ENCODE data around the gene LRP1B. TPM values are rescaled to one million over a fixed set of nuclear protein-coding genes. Genes with fewer than 3 reads are reported as not detected.

The LRP1B gene
- total RNA-seq, 2 experiments from 2014 or later: not detected

DNA sequence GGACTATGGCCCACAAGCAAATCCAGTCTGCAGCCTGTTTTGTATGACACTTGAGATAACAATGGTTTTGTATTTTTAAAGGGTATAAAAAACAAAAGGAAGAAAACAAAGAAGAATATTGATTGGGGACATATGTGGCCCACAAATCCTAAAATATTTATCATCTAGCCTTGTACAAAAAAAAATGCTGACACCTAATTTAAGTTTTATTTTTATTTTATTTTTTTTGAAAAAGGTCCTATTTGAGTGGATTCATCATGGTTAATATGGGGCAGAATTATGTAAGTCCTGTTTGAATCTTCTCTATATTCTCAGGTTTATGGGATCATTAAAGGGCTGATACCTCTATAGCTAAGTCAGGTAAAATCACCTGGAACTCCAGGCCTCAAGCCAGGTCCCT, 525.7 kb downstream of the LRP1B start:
- Mint-ChIP-seq H3K4me3 (no peak overlapping the region), H3K9me3 (ENCODE audit: insufficient read depth) (no peaks in the 10 kb centered on the region), H3K36me3 (ENCODE audit: low read depth) (no peaks in the 10 kb centered on the region), H3K27ac (no peak overlapping the region), H3K27me3 (ENCODE audit: low read depth) (no peaks in the 10 kb centered on the region), H3K4me1 (ENCODE audit: low read depth) (no peaks in the 10 kb centered on the region)
- CTCF ChIA-PET: no interaction called here
- no peak for DNase-seq
- no peak for ATAC-seq
- POLR2A ChIA-PET: no interaction called here

DNA sequence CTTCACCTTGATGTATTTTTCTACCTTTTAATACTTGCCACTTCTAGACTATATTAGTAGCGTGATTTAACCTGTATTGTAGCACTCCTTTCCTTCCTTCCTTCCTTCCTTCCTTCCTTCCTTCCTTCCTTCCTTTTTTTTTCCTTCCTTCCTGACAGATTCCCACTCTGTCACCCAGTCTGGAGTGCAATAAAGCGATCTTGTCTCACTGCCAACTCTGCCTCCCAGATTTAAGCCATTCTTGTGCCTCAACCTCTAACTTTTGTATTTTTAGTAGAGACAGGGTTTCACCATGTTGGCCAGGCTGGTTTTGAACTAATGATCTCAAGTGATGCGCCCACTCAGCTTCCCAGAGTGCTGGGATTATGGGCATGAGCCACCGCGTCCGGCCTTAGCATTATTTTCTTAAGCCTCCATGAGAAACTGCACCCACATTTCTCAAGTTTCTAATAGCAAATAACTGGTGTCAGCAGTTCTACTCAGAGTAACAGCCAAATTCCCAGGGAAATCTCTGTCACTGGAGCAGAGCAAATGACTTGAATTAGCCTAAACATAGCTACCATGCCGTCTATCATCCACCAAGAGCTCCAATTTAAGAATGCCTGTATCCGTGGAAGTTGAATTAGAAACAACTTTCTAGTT, 529.2 kb downstream of the LRP1B start:
- POLR2A ChIA-PET: no interaction called here

DNA sequence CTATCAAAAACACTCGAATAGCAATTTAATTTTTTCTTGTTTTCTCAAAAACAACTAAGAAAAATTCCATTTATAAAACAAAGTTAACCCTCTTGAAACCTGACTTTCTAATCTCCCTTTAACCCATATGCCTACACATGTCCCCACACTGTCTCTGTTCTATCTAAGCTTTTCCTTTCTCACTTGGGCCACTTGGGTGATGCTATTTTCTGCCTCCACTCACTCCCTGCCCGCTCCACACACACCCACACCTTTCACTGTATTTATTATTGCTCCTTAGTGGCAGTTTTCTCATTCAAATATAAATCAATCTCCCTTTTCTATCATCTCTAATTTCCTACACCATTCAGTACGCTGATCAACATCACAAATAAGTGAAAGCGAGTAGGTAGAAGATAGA, 531.1 kb downstream of the LRP1B start:
- ChIA-PET POLR2A (no interaction called here), CTCF (no interaction called here)
- Mint-ChIP-seq H3K4me1 (ENCODE audit: low read depth) (no peaks in the 10 kb centered on the region), H3K27me3 (ENCODE audit: low read depth) (no peaks in the 10 kb centered on the region), H3K27ac (no peak overlapping the region), H3K9me3 (ENCODE audit: insufficient read depth) (peaks cover 5% of the 10 kb centered on the region), H3K4me3 (no peak overlapping the region), H3K36me3 (ENCODE audit: low read depth) (no peaks in the 10 kb centered on the region)
- DNase-seq (no peak), ATAC-seq (no peak)

More for the DNA sequence above, 529.2 kb downstream of the LRP1B start:
- H3K4me1 Mint-ChIP-seq (ENCODE audit: low read depth): no peaks in the 10 kb centered on the region
- ATAC-seq: no peak
- no peaks in the 10 kb centered on the region for H3K27me3 Mint-ChIP-seq (ENCODE audit: low read depth)
- H3K4me3 Mint-ChIP-seq: no peak overlapping the region
- CTCF ChIA-PET: no interaction called here
- H3K36me3 Mint-ChIP-seq (ENCODE audit: low read depth): no peaks in the 10 kb centered on the region
- no peak overlapping the region for H3K27ac Mint-ChIP-seq
- DNase-seq: no peak
- H3K9me3 Mint-ChIP-seq (ENCODE audit: insufficient read depth): peaks cover 5% of the 10 kb centered on the region

DNA sequence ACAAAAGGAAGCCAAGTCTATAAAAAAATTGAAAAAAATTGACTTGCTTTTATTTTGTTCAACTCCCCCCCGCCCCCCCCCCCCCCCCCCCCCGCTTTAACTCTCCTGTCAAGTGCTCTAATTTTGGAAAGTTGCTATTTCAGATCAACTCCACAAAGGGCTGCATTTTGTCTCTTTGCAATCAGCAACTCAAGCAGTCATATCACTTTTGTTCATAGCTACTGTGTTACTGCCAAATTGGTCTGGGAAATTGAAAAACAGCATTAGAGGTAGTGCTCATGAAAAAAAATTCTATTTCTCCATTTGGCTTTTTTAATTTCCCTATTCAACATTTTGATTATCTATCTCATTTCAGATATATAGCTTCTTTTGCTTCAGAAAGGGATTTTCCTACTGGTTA, 531.8 kb downstream of the LRP1B start:
- no peak for ATAC-seq
- no peak overlapping the region for H3K4me3 Mint-ChIP-seq
- no peak for DNase-seq
- H3K27me3 Mint-ChIP-seq (ENCODE audit: low read depth): no peaks in the 10 kb centered on the region
- ChIA-PET POLR2A (no interaction called here), CTCF (no interaction called here)
- no peak overlapping the region for H3K27ac Mint-ChIP-seq
- peaks cover 5% of the 10 kb centered on the region for H3K9me3 Mint-ChIP-seq (ENCODE audit: insufficient read depth)
- no peaks in the 10 kb centered on the region for H3K4me1 Mint-ChIP-seq (ENCODE audit: low read depth)
- no peaks in the 10 kb centered on the region for H3K36me3 Mint-ChIP-seq (ENCODE audit: low read depth)

DNA sequence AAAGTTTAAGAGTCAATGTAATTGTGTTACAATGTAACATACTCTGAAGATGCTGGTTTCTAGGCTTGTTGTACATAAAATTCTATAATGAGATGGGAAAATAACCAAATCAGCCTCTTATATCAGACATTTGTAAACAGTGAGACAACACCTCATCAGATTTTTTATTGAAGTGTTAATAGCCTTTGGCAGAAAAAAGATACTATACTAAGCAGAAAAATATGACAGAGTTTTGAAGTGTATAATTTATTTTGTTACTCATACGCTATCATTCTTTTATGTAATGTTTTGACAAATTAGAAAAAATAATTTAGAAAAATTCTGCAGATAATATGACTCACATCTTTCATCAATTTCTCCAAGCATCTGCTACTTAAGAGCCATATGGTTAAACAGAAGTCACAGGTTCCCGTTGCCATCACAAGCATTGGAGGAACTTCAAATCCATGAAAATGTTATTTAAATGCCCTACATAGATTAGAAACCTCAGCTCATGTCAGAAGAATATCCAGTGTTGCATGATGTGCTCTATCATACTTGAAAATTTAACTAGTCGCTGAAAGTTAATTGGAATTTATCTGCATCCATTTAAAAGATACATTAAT, 535.4 kb downstream of the LRP1B start:
- peaks cover 5% of the 10 kb centered on the region for H3K9me3 Mint-ChIP-seq (ENCODE audit: insufficient read depth)
- H3K27ac Mint-ChIP-seq: no peak overlapping the region
- ATAC-seq: no peak
- CTCF ChIA-PET: no interaction called here
- POLR2A ChIA-PET: no interaction called here
- no peaks in the 10 kb centered on the region for H3K4me1 Mint-ChIP-seq (ENCODE audit: low read depth)
- H3K4me3 Mint-ChIP-seq: no peak overlapping the region
- no peaks in the 10 kb centered on the region for H3K27me3 Mint-ChIP-seq (ENCODE audit: low read depth)
- H3K36me3 Mint-ChIP-seq (ENCODE audit: low read depth): no peaks in the 10 kb centered on the region
- no peak for DNase-seq

DNA sequence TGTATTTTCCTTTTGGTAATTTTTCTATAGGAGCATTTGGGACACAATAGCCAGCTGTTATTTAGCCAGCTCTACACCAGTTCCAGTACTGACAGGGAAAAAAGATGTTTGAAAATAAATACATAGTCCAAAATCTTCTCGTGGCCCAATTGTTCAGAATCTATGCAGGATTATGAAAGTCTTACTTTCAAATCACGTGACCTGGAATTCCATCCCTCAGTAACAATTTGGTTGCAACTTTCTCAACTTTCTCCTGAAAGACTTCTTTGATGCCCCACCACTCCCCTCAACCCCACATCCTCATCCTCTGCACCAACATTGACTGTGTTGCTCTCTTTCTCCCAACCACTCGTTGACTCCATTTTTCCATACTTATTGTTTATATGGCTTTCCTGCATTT, 539.0 kb downstream of the LRP1B start:
- Mint-ChIP-seq H3K27ac (no peak overlapping the region), H3K9me3 (ENCODE audit: insufficient read depth) (no peaks in the 10 kb centered on the region), H3K36me3 (ENCODE audit: low read depth) (no peaks in the 10 kb centered on the region), H3K4me1 (ENCODE audit: low read depth) (no peaks in the 10 kb centered on the region), H3K4me3 (no peak overlapping the region), H3K27me3 (ENCODE audit: low read depth) (no peaks in the 10 kb centered on the region)
- ATAC-seq (no peak), DNase-seq (no peak)
- ChIA-PET POLR2A (no interaction called here), CTCF (no interaction called here)

DNA sequence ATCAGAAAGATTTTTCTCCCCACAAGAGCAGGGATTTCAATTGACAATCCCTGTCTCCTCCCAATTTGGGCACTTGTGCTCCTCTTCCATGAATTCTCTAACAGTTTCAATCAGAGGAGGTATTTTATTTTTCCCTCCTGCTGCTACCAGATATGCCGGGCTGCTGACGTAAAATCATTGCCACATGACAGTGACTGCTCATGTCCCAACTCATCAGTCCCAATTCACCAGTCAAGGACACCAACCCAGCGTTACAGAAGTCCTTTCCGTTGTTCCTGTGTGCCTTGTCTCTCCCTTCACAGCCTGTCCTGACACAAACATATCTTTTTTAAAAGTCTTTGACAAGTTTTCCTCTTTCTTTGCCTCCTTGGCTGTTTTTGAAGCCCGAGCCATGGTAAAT, 540.2 kb downstream of the LRP1B start:
- DNase-seq: no peak
- Mint-ChIP-seq H3K9me3 (ENCODE audit: insufficient read depth) (no peaks in the 10 kb centered on the region), H3K27ac (no peak overlapping the region), H3K4me1 (ENCODE audit: low read depth) (no peaks in the 10 kb centered on the region), H3K27me3 (ENCODE audit: low read depth) (no peaks in the 10 kb centered on the region), H3K36me3 (ENCODE audit: low read depth) (no peaks in the 10 kb centered on the region), H3K4me3 (no peak overlapping the region)
- ChIA-PET POLR2A (no interaction called here), CTCF (no interaction called here)
- ATAC-seq: no peak

DNA sequence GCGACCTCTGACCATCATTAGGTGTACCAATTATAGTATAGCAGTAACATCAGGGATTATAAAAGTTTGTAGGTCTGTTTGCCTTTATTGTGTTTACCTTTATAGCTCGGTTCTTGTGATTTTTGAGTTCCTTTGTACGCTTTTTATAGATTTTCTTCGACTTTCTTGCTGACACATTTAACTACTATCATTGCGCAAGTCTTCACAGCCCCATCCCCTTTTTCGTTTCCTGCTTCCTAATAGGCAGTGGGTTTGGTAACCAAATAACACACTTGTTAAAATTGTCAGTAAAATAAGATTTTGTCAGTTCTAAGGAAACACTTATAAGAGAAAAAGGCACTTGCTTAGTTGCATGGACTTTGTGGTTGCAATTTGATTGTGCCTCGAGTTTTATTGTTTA, 541.5 kb downstream of the LRP1B start:
- Mint-ChIP-seq H3K4me1 (ENCODE audit: low read depth) (no peaks in the 10 kb centered on the region), H3K36me3 (ENCODE audit: low read depth) (no peaks in the 10 kb centered on the region), H3K27ac (no peak overlapping the region), H3K27me3 (ENCODE audit: low read depth) (no peaks in the 10 kb centered on the region), H3K4me3 (no peak overlapping the region), H3K9me3 (ENCODE audit: insufficient read depth) (no peaks in the 10 kb centered on the region)
- ChIA-PET CTCF (no interaction called here), POLR2A (no interaction called here)
- ATAC-seq: no peak
- no peak for DNase-seq

DNA sequence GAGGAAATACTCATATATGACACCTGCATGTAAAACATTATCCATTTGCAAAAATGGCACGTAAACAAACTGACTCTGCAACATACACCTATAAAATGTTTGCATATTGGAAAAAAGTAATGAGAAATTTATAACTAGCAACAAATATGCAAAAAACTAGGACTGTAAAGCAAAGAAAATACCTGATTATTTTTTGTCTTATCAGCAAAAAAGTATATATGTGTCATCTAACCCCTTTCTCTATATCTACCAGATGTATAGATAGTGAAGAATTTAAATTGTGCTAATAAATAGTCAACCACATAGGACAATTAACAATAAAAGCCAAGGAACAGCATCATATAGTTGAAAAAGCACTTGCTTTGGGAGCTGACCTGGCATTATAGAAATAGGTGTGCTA, 543.8 kb downstream of the LRP1B start:
- Mint-ChIP-seq H3K4me1 (ENCODE audit: low read depth) (no peaks in the 10 kb centered on the region), H3K27ac (no peak overlapping the region)
- CTCF ChIA-PET: no interaction called here

DNA sequence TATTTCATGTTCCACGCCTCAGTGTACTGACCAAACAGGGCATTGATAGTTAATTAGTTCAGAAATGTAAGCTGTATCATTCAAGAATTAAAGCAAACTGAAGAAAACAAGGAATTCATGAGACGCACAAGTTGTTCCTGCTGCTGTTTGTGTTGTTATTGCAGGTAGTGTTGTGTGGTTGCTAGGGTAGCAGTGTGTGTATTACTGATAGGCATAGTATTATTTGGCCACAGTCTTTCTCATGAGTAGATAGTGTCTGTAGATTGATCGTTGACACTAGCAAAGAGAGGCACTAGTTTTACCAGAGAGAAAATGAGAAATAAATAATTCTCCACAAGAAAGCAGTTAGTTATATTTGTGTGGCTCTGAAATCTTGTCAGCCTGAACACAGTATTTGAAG, 548.6 kb downstream of the LRP1B start:
- no peaks in the 10 kb centered on the region for H3K27me3 Mint-ChIP-seq (ENCODE audit: low read depth)
- no peak for ATAC-seq
- H3K36me3 Mint-ChIP-seq (ENCODE audit: low read depth): no peaks in the 10 kb centered on the region
- no peak overlapping the region for H3K4me3 Mint-ChIP-seq
- H3K4me1 Mint-ChIP-seq (ENCODE audit: low read depth): no peaks in the 10 kb centered on the region
- no peak overlapping the region for H3K27ac Mint-ChIP-seq
- ChIA-PET POLR2A (no interaction called here), CTCF (no interaction called here)
- peaks cover 8% of the 10 kb centered on the region for H3K9me3 Mint-ChIP-seq (ENCODE audit: insufficient read depth)
- DNase-seq: no peak

More for the DNA sequence above, 543.8 kb downstream of the LRP1B start:
- DNase-seq (no peak), ATAC-seq (no peak)
- POLR2A ChIA-PET: no interaction called here
- H3K27me3 Mint-ChIP-seq (ENCODE audit: low read depth): no peaks in the 10 kb centered on the region
- no peaks in the 10 kb centered on the region for H3K36me3 Mint-ChIP-seq (ENCODE audit: low read depth)
- H3K9me3 Mint-ChIP-seq (ENCODE audit: insufficient read depth): no peaks in the 10 kb centered on the region
- H3K4me3 Mint-ChIP-seq: no peak overlapping the region

DNA sequence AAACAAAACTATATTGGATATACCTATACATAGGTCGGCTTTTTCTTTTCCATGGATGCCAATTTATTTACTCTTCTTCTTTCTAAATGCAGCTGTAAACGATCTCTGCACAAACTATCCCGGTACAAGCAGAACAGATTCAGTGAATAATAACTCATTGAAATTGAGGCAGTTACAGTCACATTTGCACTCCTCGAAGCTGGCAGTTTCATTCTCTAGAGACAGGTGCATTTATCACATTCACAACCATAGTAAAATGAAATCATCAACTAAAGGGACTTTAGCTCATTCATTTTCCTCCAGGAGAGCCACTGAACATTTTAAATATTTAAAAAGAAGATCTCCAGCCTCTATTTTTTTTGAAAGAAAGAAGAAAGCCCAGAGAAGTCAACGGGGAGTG, 551.7 kb downstream of the LRP1B start:
- no peak overlapping the region for H3K4me3 Mint-ChIP-seq
- peaks cover 8% of the 10 kb centered on the region for H3K9me3 Mint-ChIP-seq (ENCODE audit: insufficient read depth)
- H3K4me1 Mint-ChIP-seq (ENCODE audit: low read depth): no peaks in the 10 kb centered on the region
- no peaks in the 10 kb centered on the region for H3K36me3 Mint-ChIP-seq (ENCODE audit: low read depth)
- DNase-seq (no peak), ATAC-seq (no peak)
- no peak overlapping the region for H3K27ac Mint-ChIP-seq
- H3K27me3 Mint-ChIP-seq (ENCODE audit: low read depth): no peaks in the 10 kb centered on the region
- CTCF ChIA-PET: no interaction called here
- POLR2A ChIA-PET: no interaction called here

DNA sequence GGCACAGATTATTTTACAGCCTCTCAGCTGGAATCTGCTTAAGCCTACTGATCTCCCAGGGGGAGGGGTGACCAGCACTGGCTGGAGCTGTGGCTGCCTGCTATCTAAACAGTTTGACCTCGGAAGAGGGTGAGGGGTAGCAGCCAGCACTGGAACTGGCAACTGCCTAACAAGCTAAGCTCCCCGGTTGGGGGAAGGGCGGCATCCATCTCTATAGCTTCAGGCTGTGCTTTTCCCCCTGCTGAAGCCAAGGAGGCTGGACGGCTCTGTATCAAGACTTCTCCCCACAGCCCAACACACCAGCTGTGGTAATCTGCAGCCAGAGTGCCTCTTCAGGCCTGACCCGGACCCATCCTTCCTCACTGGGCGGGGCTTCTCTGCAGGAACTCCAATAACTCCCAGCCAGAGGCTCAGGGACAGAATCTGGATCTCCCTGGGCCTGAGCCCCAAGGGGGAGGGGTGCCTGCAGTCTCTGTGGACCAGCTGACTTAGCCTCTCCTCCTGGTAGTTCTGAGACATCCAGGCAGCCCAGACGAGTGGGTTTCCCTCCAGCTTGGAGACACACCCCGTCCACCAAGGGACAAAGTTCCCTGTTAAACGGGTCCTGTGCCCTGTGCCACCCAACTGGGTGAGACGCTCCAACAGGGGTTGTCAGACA, 560.2 kb downstream of the LRP1B start:
- Mint-ChIP-seq H3K27ac (no peak overlapping the region), H3K4me3 (no peak overlapping the region), H3K4me1 (ENCODE audit: low read depth) (no peaks in the 10 kb centered on the region), H3K9me3 (ENCODE audit: insufficient read depth) (no peaks in the 10 kb centered on the region), H3K27me3 (ENCODE audit: low read depth) (no peaks in the 10 kb centered on the region), H3K36me3 (ENCODE audit: low read depth) (no peaks in the 10 kb centered on the region)
- DNase-seq: no peak
- ChIA-PET CTCF (no interaction called here), POLR2A (no interaction called here)
- no peak for ATAC-seq

DNA sequence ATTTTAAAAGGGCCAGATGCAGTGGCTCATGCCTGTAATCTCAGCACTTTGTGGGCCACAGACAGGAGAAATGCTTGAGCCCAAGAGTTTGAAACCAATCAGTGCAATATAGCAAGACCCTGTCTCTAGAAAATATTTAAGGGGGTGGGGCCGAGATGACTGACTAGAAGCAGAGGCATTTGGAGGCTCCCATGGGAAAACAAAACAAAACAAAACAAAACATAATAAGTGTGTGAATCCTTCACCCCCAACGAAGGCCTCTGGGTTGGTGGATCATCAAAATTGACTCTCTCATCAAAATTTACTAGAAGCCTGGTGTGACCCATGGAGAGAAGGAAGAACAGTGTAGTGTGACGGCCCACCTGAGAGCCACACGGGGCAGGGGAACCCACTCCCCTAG, 560.9 kb downstream of the LRP1B start:
- H3K36me3 Mint-ChIP-seq (ENCODE audit: low read depth): no peaks in the 10 kb centered on the region
- no peak overlapping the region for H3K27ac Mint-ChIP-seq
- ATAC-seq (no peak), DNase-seq (no peak)
- no peaks in the 10 kb centered on the region for H3K4me1 Mint-ChIP-seq (ENCODE audit: low read depth)
- ChIA-PET POLR2A (no interaction called here), CTCF (no interaction called here)
- H3K9me3 Mint-ChIP-seq (ENCODE audit: insufficient read depth): no peaks in the 10 kb centered on the region
- no peak overlapping the region for H3K4me3 Mint-ChIP-seq
- H3K27me3 Mint-ChIP-seq (ENCODE audit: low read depth): no peaks in the 10 kb centered on the region

All from activated CD8-positive, alpha-beta T cell treated with anti-CD3 and anti-CD28 coated beads, Interleukin-2, amount 10 ng/mL, durations not matched to agents 7 days and 5 days (primary cell).